WTC11 (cell line): ENCODE measurements around the gene PAPOLA.

Experiments used
- ATF1 ChIP-seq: sonication (generic); formaldehyde crosslinking; IDR thresholded peaks from 2 replicates; pipeline ENCODE4 v1.8.1; 2023; ENCODE audit warnings: mild to moderate bottlenecking, moderate library complexity, missing genetic modification reagents
- ETV6 ChIP-seq: sonication (generic); formaldehyde crosslinking; IDR thresholded peaks from 2 replicates; pipeline ENCODE4 v1.8.1; 2022; ENCODE audit warnings: mild to moderate bottlenecking, missing genetic modification reagents
- FOXP1 ChIP-seq: sonication (generic); formaldehyde crosslinking; IDR thresholded peaks from 2 replicates; pipeline ENCODE4 v1.8.0; 2022; ENCODE audit warnings: missing genetic modification reagents, mild to moderate bottlenecking, moderate library complexity, borderline replicate concordance
- GABPB1 ChIP-seq: sonication (generic); formaldehyde crosslinking; IDR thresholded peaks from 2 replicates; pipeline ENCODE4 v1.8.1; 2023; ENCODE audit warnings: mild to moderate bottlenecking, missing genetic modification reagents
- NFYB ChIP-seq: sonication (generic); formaldehyde crosslinking; conservative IDR thresholded peaks from 2 replicates; pipeline ENCODE4 v1.8.0; 2022; ENCODE audit warnings: low read depth, missing genetic modification reagents
- NR2C2 ChIP-seq: sonication (generic); formaldehyde crosslinking; IDR thresholded peaks from 2 replicates; pipeline ENCODE4 v1.8.0; 2022; ENCODE audit warnings: mild to moderate bottlenecking, missing genetic modification reagents
- OVOL2 ChIP-seq: fragments of 250-450 bp; sonication (Bioruptor Pico); IDR thresholded peaks from 2 replicates; pipeline ENCODE4 v1.9.0; 2021; ENCODE audit warnings: mild to moderate bottlenecking, borderline replicate concordance
- RELA ChIP-seq: sonication (generic); formaldehyde crosslinking; IDR thresholded peaks from 2 replicates; pipeline ENCODE4 v1.8.1; 2022; ENCODE audit warnings: missing genetic modification reagents, mild to moderate bottlenecking, borderline replicate concordance
- TP53 ChIP-seq: sonication (generic); formaldehyde crosslinking; IDR thresholded peaks from 2 replicates; pipeline ENCODE4 v1.8.1; 2023; ENCODE audit warnings: mild to moderate bottlenecking, missing genetic modification reagents
- ZNF263 ChIP-seq: sonication (generic); formaldehyde crosslinking; IDR thresholded peaks from 2 replicates; pipeline ENCODE4 v1.8.1; 2022; ENCODE audit warnings: low read depth, mild to moderate bottlenecking, moderate library complexity, missing genetic modification reagents
- TF ChIP-seq, protein P1 (sequence below): fragments of 200-600 bp; IDR thresholded peaks from 2 replicates; pipeline ENCODE4 v1.8.0; 2022; ENCODE audit warnings: antibody characterized with exemption
- TF ChIP-seq, protein P2 (sequence below): sonication (generic); formaldehyde crosslinking; IDR thresholded peaks from 2 replicates; pipeline ENCODE4 v1.8.0; 2022; ENCODE audit warnings: mild to moderate bottlenecking, missing genetic modification reagents

DNA sequence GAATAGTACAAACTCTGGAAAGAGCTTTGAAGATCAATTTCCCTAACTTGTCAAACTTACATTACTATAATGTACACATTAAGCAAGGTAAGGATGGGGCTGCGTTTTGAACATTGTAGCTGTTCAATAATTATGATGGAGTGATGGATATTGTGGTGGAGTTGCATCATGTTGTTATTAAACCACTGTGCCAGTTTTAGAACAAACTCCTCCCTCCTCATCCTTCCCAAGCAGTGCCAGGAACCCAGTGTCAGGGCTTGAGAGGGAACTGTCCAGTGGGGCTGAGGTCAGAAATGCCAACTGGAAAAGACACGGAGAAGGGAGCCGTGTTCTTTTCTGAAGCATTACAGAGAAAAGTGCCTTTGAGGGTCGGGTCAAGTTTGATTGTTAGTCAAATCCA is 31.9 kb upstream of the PAPOLA start:
- no peak for TF ChIP-seq ZNF263 (CRISPR knock-in tag)
- TF ChIP-seq, protein P1, sequence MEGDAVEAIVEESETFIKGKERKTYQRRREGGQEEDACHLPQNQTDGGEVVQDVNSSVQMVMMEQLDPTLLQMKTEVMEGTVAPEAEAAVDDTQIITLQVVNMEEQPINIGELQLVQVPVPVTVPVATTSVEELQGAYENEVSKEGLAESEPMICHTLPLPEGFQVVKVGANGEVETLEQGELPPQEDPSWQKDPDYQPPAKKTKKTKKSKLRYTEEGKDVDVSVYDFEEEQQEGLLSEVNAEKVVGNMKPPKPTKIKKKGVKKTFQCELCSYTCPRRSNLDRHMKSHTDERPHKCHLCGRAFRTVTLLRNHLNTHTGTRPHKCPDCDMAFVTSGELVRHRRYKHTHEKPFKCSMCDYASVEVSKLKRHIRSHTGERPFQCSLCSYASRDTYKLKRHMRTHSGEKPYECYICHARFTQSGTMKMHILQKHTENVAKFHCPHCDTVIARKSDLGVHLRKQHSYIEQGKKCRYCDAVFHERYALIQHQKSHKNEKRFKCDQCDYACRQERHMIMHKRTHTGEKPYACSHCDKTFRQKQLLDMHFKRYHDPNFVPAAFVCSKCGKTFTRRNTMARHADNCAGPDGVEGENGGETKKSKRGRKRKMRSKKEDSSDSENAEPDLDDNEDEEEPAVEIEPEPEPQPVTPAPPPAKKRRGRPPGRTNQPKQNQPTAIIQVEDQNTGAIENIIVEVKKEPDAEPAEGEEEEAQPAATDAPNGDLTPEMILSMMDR: no peak
- TF ChIP-seq NFYB: no peak
- no peak for TF ChIP-seq RELA (CRISPR knock-in tag)
- no peak for TF ChIP-seq NR2C2 (CRISPR knock-in tag)
- TF ChIP-seq TP53 (CRISPR knock-in tag): no peak
- TF ChIP-seq OVOL2: no peak
- no peak for TF ChIP-seq ATF1 (CRISPR knock-in tag)
- no peak for TF ChIP-seq GABPB1 (CRISPR knock-in tag)
- TF ChIP-seq ETV6: no peak
- no peak for TF ChIP-seq FOXP1 (CRISPR knock-in tag)
- TF ChIP-seq, protein P2, sequence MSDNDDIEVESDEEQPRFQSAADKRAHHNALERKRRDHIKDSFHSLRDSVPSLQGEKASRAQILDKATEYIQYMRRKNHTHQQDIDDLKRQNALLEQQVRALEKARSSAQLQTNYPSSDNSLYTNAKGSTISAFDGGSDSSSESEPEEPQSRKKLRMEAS (CRISPR knock-in tag): no peak
